HCT116 (cell line): ENCODE data around the gene SLC29A1. TPM values are rescaled to one million over a fixed set of nuclear protein-coding genes. Genes with fewer than 3 reads are reported as not detected.

ENCODE experiments used
- ATAC-seq: fragments of 200-7000 bp; cut with Tn5 transposase; 2 replicates; pipeline ENCODE4 v1.9.1; 2020; ENCODE audit warnings: mild to moderate bottlenecking, moderate library complexity
- BruUV-seq: library from RNA; stranded (reverse); fragments of 400-500 nt; replicated peaks from 2 replicates; lab custom pipeline; 2021; lab: Mats Ljungman, UMichigan
- CTCF ChIA-PET: fragments of 300-600 bp; sonication (Branson Sonifier 250); formaldehyde crosslinking; loops from one replicate; lab custom pipeline; 2021; ENCODE audit warnings: antibody characterized with exemption; lab: Charles Lee
- POLR2A ChIA-PET: fragments of 300-600, 350-600 bp; sonication (Branson Sonifier 250); formaldehyde crosslinking; loops from one replicate; lab custom pipeline; 2021; ENCODE audit warnings: antibody characterized with exemption; lab: Charles Lee
- RAD21 ChIA-PET, 2 experiments: fragments of 300-600 bp; sonication (Branson Sonifier 250); formaldehyde crosslinking; loops; one replicate each; lab custom pipeline; 2023; ENCODE audit warnings: low total read pairs in 2 of 2; ENCODE audit not compliant: uncharacterized antibody in 2 of 2, unreplicated experiment in 2 of 2, low non-redundant PET in 1 of 2; lab: Charles Lee
- DNase-seq: peaks from one replicate; pipeline ENCODE4 v3.0.0-alpha.2; 2010; ENCODE audit warnings: low read depth, low spot score
- H2AFZ ChIP-seq: fragments of 200-600 bp; shearing (Covaris generic), sonication (generic); 2 replicates; pipeline ENCODE4 v1.6.1; 2017; ENCODE audit warnings: low read depth, mixed run types, mixed read lengths, antibody characterized with exemption, low read length; ENCODE audit not compliant: poor library complexity, severe bottlenecking
- H3K27ac ChIP-seq: 2 replicates; pipeline ENCODE4 v1.5.1; 2012; ENCODE audit warnings: low read depth, low read length
- H3K27me3 ChIP-seq: fragments of 200-600 bp; sonication (generic); 2 replicates; pipeline ENCODE4 v1.6.1; 2016; ENCODE audit warnings: mixed run types, low read length, mixed read lengths; ENCODE audit not compliant: insufficient read depth
- H3K36me3 ChIP-seq, 2 experiments: fragments of 200-500 bp in 1 of 2; fragments of 200-600 bp in 1 of 2; sonication (Bioruptor generic) in 1 of 2; sonication (generic) in 1 of 2; 2 replicates each; pipeline versions ENCODE4 v1.5.1 to v1.6.1; 2014 to 2016; ENCODE audit warnings: low read length in 2 of 2, inconsistent platforms in 1 of 2, mixed read lengths in 1 of 2, mixed run types in 1 of 2; ENCODE audit not compliant: insufficient read depth in 2 of 2, control insufficient read depth in 1 of 2
- H3K4me1 ChIP-seq, 2 experiments: fragments of 200-600 bp in 1 of 2; sonication (generic) in 1 of 2; 2 replicates each; pipeline versions ENCODE4 v1.5.1 to v1.6.1; 2012 to 2017; ENCODE audit warnings: low read length in 2 of 2, inconsistent platforms in 1 of 2, mild to moderate bottlenecking in 1 of 2, mixed read lengths in 1 of 2, mixed run types in 1 of 2, moderate library complexity in 1 of 2; ENCODE audit not compliant: insufficient read depth in 2 of 2, control insufficient read depth in 1 of 2
- H3K4me2 ChIP-seq: fragments of 200-600 bp; sonication (generic); 2 replicates; pipeline ENCODE4 v1.6.1; 2017; ENCODE audit warnings: mixed run types, low read length, mixed read lengths
- H3K4me3 ChIP-seq, 2 experiments: fragments of 200-600 bp in 1 of 2; sonication (generic) in 1 of 2; replicated peaks in 1 of 2; 2 replicates each; pipeline ENCODE4 v1.5.1; 2011 to 2016; ENCODE audit warnings: low read length in 2 of 2, control low read depth in 1 of 2, low read depth in 1 of 2, mild to moderate bottlenecking in 1 of 2, mixed read lengths in 1 of 2, mixed run types in 1 of 2
- H3K79me2 ChIP-seq: fragments of 200-600 bp; sonication (generic); 2 replicates; pipeline ENCODE4 v1.6.1; 2017; ENCODE audit warnings: mild to moderate bottlenecking, mixed run types, low read length, moderate library complexity, mixed read lengths; ENCODE audit not compliant: insufficient read depth
- H3K9ac ChIP-seq: fragments of 200-600 bp; sonication (generic); 2 replicates; pipeline ENCODE4 v1.6.1; 2016; ENCODE audit warnings: low read length, mixed read lengths
- H3K9me2 ChIP-seq: fragments of 200-600 bp; sonication (generic), shearing (Covaris generic); 2 replicates; pipeline ENCODE4 v1.6.1; 2017; ENCODE audit warnings: mixed run types, mild to moderate bottlenecking, moderate library complexity; ENCODE audit not compliant: insufficient read depth
- H3K9me3 ChIP-seq, 2 experiments: fragments of 200-500 bp in 1 of 2; fragments of 200-600 bp in 1 of 2; sonication (Bioruptor generic) in 1 of 2; sonication (generic) in 1 of 2; 2 replicates each; pipeline ENCODE4 v1.6.1; 2014 to 2017; ENCODE audit warnings: low read length in 2 of 2, mixed read lengths in 2 of 2, inconsistent platforms in 1 of 2, low read depth in 1 of 2, mild to moderate bottlenecking in 1 of 2, mixed run types in 1 of 2, moderate library complexity in 1 of 2; ENCODE audit not compliant: control insufficient read depth in 1 of 2, insufficient read depth in 1 of 2
- H4K20me1 ChIP-seq: fragments of 200-600 bp; sonication (generic), shearing (Covaris generic); 2 replicates; pipeline ENCODE4 v1.6.1; 2017; ENCODE audit warnings: mixed run types, mild to moderate bottlenecking, moderate library complexity; ENCODE audit not compliant: insufficient read depth
- EGR1 ChIP-seq: IDR thresholded peaks from 2 replicates; pipeline ENCODE4 v1.6.1; 2012; ENCODE audit warnings: low read depth
- ELF1 ChIP-seq: IDR thresholded peaks from 2 replicates; pipeline ENCODE4 v1.6.1; 2012; ENCODE audit warnings: low read depth, borderline replicate concordance
- FOSL1 ChIP-seq: IDR thresholded peaks from 2 replicates; pipeline ENCODE4 v1.6.1; 2012; ENCODE audit warnings: low read depth
- JUND ChIP-seq: IDR thresholded peaks from 2 replicates; pipeline ENCODE4 v1.6.1; 2012
- MAX ChIP-seq: IDR thresholded peaks from 2 replicates; pipeline ENCODE4 v1.6.1; 2012
- POLR2A ChIP-seq: IDR thresholded peaks from 2 replicates; pipeline ENCODE4 v1.7.0; 2011; ENCODE audit warnings: borderline replicate concordance; ENCODE audit not compliant: insufficient read depth, insufficient read length; ENCODE audit errors: extremely low read depth
- POLR2AphosphoS5 ChIP-seq: IDR thresholded peaks from 2 replicates; pipeline ENCODE4 v1.6.1; 2011; ENCODE audit warnings: mild to moderate bottlenecking, low read depth, low read length, moderate library complexity
- RAD21 ChIP-seq: IDR thresholded peaks from 2 replicates; pipeline ENCODE4 v1.6.1; 2012; ENCODE audit warnings: low read depth, mild to moderate bottlenecking
- TCF7L2 ChIP-seq: IDR thresholded peaks from 2 replicates; pipeline ENCODE4 v1.7.0; 2011; ENCODE audit warnings: borderline replicate concordance, inconsistent platforms; ENCODE audit not compliant: insufficient read depth, insufficient read length; ENCODE audit errors: extremely low read depth
- ZFX ChIP-seq: fragments of 450-650 bp; IDR thresholded peaks from 2 replicates; pipeline ENCODE4 v1.6.1; 2017
- intact Hi-C: fragments of 100-400 bp; cut with micrococcal nuclease; formaldehyde crosslinking; loops from 2 replicates; pipeline ENCODE4 v1.10.0; 2022
- total RNA-seq: library from RNA; stranded (reverse); gene quantifications from one replicate; pipeline ENCODE4 v1.2.1, GENCODE V29; 2021; ENCODE audit not compliant: unreplicated experiment

SLC29A1 gene
- total RNA-seq, 1 experiment from 2014 or later: 67.6 TPM

- Histone ChIP-seq H3K9me2 (no peaks in the 10 kb centered on the region), H3K27ac (peak overlapping the region; percentile 82), H3K79me2 (no peaks in the 10 kb centered on the region), H3K4me1 (peaks cover 29 to 42% of the 10 kb centered on the region in 2 experiments), H3K9me3 (no peaks in the 10 kb centered on the region), H2AFZ (no peak overlapping the region), H3K36me3 (peaks cover 5 to 29% of the 10 kb centered on the region in 2 experiments; a peak in 2 of 4 replicates), H3K4me3 (peak overlapping the region; percentile 45 to 56), H3K27me3 (no peaks in the 10 kb centered on the region), H3K9ac (peak overlapping the region; percentile 62), H3K4me2 (peak overlapping the region; percentile 85), H4K20me1 (no peaks in the 10 kb centered on the region)
- BruUV-seq: TSS peak; percentile 83
- POLR2A ChIA-PET: interaction anchor here (1.1 to 2.4 kb wide), 3 partner anchors 9 to 14 kb away, joined by 4 to 31 read pairs (median 8); partner anchors contain the start of genes HSP90AB1 and SLC29A1
- intact Hi-C loops: loop anchor here (1.0 kb wide), 1 partner anchor 101 kb away; no protein-coding TSS in a partner anchor
- CTCF ChIA-PET: interaction anchor here (0.7 to 1.8 kb wide), 13 partner anchors 9 to 140 kb away, joined by 3 to 13 read pairs (median 7); partner anchors contain the start of genes HSP90AB1 and SLC29A1
- DNase-seq (peak; percentile 86), ATAC-seq (peak; percentile 86)
- TF ChIP-seq ELF1 (no peak), POLR2AphosphoS5 (peak; percentile 65), MAX (no peak), EGR1 (no peak), TCF7L2 (peak; percentile 13), FOSL1 (no peak), POLR2A (no peak), JUND (no peak), ZFX (no peak), RAD21 (no peak)
- RAD21 ChIA-PET: interaction anchor here (0.7 to 0.9 kb wide), 3 partner anchors 10 to 64 kb away, joined by 3 to 4 read pairs (median 4); partner anchors contain the start of gene HSP90AB1 (in 2 of the 2)
Measured at GRCh38 chr6:44237021-44237812, 13.8 kb downstream of the SLC29A1 start.
